Activated CD4-positive, alpha-beta T cell treated with anti-CD3 and anti-CD28 coated beads, Interleukin-2, amount 50 U/mL, for 4 hours (primary cell): Measurements from ENCODE around the gene NTNG2.

ENCODE experiments used
- DNase-seq, 2 experiments: peaks; one replicate each; pipeline ENCODE4 v3.0.0-alpha.2; 2020

The NTNG2 gene

DNA sequence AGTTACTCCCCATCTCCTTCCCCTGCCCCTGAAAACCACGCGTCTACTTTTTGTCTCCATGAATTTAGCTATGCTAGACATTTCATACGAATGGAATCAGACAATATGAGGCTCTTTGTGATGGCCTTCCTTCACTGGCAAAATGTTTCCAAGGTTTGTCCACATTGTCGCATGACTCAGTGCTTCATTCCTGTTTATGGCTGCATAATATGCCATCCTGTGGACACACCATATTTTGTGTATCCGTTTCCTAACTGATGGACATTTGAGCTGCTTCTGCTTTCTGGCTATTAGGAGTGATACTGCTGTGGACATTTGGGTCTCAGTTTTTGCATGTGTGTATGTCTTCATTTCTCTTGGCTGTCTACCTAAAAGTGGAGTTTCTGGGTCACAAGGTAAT lies 14.5 kb downstream of the NTNG2 start:
- DNase-seq = no peak

DNA sequence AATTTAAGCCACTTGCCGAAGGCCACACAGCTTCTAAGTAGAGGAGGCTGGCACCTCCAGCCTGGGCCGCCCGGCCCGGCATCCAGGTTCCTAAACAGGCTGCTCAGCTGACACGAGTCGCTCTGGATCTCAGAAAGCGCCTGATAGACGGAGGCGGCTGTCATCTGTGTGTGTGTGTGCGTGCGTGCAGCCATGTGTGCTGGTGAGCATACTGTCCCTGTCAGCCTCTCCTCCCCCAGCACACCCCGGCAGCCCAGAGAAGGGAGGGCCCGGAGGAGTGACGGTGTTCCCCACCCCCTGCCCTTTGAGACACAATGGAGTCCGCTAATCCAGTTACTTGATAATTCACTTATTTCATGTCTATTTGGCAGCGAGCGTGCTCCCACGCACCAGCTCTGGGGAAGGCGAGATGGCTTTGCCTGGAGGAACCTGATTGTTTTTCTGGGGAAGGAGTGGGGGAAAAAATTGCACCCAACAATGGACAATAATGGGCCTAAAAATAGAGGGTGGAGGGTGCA lies 20.0 kb downstream of the NTNG2 start:
- DNase-seq = no peak

DNA sequence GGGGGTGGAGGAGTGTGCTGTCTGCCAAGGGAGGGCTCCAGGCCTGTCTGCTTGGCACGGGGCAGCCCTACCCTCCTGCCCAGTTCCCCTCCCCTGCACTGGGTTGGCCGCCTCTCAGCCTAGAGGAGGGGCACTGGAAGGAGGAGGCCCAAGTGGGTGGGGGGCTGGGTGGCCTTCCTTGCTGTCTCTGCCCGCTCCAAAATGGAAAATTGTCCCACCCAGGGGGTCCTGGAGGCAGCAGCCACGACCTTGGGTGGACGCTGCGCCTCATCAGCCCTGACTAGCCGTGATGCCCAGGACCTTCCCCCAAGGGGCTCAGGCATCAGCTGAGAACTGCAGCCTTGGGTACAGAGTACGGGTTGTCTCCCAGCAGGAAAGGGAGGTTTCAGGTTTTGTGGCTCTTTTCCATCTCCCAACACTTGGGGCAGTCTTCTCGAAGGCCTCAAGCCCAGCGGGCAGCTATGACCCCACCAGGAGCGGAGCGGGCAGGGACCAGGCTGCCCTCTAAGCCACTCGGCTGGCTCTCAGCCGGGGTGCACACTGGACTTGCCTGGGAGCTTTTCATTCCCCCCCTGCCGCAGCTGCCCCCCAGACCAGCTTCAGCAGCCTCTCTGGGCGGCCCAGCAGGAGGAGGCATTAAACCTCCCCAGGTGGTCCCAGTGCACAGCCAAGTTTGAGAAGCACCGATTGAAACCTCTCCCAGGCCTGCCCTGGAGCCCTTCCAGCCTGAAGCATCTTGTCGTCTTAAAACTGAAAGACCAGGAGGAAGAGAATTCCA lies 20.6 kb downstream of the NTNG2 start:
- DNase-seq = no peak

DNA sequence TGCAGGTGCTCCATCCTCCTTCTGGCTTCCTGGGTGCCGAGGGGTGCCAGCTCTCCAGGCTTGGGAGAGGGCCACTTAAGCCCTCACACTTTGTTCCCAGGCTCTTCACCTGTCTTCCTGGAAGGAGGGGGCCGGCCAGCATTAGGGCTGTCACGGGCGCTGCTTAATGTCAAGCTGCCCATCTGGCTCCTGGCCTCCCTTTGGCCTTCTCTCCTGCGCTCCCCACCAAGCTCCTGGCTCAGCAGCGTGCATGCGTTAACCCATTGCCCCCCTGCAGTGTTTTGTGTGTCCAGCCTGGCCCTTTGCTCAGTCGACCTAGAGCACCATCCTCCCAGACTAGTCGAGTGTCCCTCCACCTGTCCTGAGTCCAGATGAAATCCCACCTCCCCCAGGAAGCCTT lies 21.3 kb downstream of the NTNG2 start:
- no peak for DNase-seq

DNA sequence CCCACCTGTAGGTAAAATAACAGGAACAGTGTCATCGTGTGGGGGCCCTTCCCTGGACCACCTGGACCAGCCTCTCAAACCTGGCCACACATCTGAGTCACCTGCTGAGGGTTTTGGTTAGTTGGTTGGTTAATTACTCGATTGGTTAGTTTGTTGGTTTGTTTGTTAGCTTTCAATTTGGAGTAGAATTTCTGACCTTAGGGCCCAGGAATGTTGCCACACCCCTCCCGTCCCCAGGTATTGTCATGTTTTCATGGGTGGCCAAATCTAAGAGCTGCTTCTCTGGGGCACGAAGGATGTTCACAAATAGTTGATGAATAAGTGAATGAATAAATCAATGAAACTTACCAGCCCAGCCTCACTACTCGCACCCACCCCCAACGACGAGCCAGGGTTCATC lies 21.9 kb downstream of the NTNG2 start:
- DNase-seq = no peak

DNA sequence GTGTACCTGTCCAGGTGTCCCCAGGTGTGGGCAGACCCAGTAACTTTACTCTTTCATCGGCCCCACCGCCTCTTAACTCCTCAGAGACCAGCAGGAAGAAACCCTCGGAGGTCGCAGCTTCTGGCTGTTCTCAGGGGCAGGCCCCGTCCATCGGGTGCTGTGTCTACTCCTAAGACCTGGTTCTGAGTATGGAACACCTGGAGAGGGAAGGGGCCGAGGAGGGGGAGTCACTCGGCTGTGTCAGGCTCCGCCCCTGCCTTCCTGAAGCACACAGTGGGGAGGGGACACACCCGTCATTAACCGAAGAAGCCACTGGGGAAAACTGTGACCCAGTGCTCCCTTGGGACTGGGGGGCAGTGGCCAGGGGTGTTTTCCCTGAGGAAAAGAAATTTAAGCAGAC lies 22.3 kb downstream of the NTNG2 start:
- no peak for DNase-seq

DNA sequence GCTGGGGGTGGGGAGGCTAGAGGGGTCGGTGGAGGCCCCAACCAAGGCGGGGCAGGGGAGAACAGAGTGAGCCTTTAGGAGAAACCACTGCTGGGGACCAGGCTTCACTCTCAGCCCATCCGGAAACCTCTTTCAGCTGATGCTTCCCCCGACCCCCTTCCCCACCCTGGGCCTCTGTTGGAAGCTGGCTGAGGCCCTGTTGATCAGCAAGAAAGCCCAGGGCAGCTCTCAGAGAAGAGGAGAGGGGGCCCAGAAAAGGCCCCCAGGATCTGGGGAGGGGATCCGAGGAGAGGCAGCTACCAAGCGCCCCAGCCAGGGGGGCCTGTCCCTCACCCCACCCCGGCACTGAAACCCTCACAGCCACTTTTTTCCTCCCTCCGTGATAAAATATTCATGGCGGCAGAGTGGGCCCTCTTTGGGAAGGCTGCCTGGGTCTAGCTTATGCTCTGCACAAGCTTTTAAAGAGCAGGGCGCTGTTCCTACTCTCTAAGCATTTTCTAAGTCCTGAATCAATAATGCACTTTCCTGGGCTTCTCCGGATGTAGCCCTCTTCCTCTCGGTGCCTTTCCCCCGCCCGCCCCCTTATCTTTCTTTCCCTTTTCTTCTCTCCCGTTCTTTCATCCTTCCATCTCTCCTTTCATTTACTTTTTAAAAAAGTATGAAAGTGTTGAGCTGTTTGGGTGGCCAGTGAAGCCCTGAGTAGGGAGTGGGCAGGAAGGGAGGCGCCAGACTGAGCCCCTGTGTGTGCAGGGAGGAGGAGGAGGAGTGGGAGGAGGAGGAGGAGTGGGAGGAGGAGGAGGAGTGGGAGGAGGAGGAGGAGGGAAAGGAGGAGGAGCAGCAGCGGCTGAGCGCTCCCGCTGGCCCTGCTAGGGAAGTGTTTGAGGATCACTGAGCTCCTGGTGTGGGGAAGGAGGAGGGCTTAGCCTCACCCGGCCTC lies 23.5 kb downstream of the NTNG2 start:
- DNase-seq = no peak

DNA sequence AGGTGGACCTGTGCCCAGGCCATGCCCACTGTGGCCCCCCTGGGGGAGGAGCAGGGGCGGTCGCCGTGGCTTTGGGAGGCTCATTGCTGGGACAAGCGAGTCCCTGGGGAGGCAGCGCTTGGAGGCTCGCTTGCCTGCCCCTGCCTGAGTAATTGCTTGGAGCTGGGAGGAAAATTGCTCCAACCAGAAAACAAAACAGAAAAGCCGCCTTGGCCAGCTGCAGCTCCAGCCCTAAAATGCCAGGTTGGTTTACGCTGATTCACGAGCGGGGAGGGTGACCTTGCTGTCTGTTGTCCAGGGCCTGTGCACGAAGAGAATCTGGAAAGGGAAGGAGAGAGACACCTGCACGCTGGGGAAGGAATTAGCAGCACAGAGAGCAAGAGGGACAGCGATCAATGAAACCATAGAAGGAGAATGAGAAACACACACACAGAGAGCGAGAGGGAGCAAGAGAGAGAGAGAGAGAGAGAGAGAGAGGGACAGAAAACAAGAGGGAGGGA lies 25.3 kb downstream of the NTNG2 start:
- DNase-seq = no peak

DNA sequence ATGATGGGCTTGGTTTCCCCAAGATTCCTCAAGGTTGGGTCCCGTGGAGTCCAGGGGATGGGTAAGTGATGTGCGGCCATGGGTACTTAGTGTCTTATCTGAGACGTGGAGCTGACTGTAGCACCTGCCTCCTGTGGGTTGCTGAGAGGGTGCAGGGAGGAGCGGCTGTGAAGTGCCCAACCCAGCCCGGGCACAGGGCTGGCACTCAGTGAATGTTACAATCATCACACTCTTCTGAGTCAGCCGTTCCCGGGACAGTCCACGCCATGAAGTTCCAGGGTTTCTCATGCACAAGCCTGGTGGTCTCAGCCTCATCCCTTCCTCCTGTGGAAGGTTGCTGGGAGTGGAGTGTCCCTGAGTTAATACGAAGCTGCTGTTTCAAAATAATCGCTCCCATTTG lies 29.1 kb downstream of the NTNG2 start:
- no peak for DNase-seq

DNA sequence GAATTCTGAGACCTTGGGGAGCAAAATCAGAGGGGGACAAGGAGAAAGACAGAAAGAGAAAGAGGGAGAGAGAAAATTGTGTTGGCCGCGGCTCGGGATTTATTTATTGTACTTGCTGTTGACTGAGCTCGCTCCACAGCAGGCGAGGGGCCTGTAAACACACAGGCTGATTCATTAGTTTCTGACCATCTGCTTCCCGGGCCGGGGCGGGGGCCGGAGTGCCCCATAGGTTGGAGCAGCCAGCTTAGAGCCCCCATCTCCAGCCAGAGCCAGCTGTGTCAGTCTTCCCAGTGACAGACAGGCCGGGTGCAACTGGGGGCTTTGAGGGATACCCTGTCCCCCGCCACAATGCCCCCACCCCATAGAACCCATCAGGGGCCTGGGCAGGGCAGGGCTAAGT lies 30.9 kb downstream of the NTNG2 start:
- no peak for DNase-seq

DNA sequence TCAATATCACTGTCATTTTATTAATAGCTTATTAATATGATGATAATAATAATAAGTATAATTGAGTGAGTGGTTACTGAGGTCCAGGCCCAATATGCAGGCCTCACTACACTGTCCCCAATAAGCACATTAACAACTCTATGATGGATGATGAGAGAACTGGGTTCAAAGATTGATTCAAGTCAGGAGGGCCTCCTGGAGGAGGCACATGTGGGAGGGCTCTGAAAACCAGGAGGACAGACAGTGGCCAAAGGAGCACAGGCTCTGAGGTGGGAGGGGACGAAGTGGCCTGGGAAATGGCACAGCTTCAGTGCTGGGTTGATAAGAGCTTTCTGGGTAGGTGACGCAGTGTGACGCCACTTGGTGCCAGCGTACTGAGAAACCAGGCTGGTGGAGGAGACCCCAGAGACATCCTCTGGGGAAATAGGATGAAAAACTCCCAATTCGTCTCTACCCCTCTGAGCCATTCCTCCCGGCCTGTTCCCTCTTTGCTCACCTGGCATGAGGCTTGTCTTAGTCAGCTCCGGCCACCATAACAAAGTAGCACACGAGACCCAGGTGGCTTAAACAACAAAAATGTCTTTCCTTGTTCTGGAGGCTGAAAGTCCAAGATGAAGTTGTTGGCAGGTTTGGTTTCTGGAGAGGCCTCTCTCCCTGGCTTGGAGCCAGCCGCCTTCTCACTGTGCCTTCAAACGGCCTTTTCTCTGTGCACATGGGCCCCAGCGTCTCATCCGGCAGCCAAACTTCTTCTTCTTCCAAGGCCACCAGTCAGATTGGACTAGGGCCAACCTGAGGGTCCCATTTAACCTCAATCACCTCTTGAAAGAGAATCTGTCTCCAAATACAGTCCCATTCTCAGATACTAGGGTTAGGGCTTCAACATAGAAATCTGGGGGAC lies 31.6 kb downstream of the NTNG2 start:
- DNase-seq = no peak

DNA sequence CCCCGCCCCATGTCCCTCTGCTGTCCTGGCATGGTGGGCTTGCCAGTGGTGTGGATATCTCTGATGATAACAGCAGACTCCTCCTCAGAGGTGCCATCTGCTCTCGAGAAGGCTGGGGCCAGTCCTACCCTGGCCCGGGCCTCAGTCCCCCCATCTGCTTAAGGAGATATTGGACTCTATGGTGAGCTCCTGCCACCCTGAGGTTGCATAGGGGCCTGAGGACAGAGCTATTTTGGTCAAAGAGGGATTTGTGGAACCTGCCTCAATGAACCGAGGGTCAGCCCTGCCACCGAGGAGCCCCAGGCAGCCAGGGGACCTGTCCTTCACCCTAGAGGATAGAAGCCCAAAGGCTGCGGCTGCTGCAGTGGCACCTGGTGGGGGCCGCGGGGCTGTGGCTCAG lies 32.6 kb downstream of the NTNG2 start:
- DNase-seq = no peak

DNA sequence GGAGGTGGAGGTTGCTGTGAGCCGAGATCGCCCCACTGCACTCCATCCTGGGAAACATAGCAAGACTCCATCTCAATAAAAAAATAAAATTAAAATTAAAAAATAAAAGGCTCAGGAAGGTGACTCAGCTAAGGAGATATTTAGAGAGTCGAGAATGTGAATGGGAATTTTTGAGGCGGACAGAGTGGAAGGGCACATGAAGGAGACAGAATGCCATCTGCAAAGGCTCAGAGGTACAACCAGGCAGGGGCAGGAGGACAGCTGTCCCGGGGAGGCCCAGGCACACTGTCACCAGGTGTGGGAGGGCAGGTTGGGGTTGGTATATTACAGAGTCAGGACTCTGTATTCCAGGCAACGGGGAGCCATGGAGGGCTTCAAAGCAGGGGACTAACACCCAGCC lies 35.5 kb downstream of the NTNG2 start:
- no peak for DNase-seq

DNA sequence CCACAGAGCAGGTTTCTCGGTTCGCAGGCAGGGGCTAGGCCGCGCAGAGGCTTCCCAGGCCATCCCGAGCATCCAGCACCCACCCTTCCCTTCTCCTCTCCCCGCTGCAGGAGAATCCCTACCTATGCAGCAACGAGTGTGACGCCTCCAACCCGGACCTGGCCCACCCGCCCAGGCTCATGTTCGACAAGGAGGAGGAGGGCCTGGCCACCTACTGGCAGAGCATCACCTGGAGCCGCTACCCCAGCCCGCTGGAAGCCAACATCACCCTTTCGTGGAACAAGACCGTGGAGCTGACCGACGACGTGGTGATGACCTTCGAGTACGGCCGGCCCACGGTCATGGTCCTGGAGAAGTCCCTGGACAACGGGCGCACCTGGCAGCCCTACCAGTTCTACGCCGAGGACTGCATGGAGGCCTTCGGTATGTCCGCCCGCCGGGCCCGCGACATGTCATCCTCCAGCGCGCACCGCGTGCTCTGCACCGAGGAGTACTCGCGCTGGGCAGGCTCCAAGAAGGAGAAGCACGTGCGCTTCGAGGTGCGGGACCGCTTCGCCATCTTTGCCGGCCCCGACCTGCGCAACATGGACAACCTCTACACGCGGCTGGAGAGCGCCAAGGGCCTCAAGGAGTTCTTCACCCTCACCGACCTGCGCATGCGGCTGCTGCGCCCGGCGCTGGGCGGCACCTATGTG lies 36.1 kb downstream of the NTNG2 start:
- DNase-seq = no peak

DNA sequence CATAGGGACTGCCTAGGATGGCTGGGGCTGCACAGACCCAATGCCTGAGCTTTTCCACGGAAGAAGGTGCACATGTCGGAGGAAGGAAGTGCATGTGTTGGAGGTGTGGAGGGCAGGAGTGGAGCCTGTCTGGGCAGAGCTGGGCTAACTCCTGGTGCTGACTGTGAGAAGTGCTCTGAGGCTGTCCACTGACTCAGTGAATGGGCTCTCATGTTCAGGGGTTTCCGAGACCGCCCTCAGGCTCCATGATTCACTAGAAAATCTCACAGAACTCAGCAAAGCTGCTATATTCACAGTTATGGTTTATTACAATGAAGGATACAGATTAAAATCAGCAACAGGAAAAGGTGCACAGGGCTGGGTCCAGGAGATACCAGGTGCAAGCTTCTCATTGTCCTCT lies 37.2 kb downstream of the NTNG2 start:
- no peak for DNase-seq

DNA sequence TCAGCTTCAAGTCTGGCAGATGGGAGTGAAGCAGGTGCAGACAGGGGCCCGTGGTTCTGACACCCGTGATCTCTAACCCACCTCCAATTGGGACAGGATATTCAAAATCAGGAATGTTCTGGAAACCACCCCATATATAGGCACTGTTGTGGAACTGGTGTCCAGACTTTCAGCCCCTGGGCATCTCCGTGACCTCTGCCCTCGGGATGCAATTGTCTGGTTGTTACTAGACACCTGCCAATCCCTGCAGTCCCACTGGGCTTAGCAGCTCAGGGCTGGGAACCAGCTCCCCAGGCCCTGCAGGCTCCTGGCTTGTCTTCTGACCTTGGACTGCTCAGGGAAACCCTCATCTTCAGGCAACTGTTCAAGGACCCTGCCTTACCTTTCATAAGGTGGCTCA lies 38.8 kb downstream of the NTNG2 start:
- DNase-seq = no peak

DNA sequence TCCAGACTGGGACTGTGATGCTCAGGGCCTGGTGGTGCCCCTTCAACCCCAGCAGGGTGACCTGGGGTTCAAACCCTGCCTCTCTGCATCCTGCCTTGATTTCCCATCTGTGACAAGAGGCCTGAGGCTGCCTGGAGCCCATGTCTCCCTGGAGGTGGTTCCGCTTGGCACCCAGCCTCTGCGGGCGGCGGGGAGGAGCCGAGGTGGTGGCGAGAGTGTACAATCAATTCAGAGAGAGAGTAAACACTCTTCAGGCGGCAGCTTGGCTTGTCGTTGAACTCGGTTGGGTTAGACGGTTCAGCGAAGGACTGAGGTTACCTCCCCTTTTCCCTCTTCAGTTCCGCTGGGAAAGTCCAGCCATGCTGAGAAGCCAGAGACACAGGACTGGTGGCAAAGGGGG lies 39.3 kb downstream of the NTNG2 start:
- no peak for DNase-seq

DNA sequence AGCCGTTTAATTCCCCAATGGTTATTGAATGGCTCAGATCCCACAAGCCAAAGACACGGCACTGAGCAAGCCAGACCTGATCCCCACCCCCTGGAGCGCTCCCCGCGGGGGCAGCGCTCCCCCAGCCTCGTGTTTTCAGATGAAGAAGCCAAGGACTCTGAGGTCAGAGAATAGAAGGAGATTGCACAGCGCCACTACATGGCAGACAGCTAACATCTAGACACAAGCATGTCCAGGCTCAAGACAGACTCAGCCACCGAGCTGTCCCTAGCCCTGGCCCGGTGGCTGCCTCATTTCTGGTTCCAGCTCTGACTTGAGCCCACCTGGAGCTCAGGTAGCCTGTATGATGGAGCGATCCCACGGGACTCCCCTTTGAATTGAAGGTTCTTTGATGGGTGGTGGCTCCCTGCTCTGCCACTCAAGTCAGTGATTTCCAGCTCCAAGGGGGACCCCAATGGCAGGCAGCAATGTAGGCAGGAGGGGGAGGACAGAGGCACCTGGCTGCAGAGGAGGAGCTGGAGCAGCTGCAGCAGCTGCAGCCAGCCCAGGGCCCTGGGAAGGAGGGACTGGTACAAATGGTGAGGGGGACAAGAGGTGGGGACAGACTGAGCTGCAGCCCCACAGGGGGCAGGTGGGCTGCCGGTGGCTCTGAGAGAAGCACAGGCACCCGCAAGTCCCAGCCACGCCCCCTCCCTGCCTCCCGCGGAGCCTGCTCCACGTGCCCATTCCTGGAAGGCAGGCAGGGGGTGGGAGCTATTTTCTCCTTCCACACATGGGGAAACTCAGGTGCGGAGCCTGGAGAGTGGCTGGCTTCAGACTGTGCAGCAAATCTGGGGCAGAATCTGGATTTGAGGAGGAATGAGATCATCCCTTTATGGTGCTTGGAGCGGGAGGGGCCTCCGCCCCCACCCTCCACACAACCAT lies 40.2 kb downstream of the NTNG2 start:
- no peak for DNase-seq

DNA sequence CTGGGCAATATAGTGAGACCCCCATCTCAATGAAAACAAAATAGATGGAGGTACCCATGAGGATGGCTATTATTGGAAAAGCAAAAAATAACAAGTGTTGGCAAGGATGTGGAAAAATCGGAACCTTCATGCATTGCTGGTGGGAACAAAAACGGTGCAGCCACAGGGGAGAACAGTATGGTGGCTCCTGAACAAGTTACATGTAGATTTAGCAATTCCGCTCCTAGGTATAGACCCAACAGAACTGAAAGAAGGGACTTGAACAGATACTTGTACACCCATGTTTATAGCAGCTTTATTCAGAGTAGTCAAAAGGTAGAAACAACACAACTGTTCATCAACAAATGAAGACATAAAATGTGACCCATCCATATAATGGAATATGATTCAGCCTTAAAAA lies 43.0 kb downstream of the NTNG2 start:
- no peak for DNase-seq

DNA sequence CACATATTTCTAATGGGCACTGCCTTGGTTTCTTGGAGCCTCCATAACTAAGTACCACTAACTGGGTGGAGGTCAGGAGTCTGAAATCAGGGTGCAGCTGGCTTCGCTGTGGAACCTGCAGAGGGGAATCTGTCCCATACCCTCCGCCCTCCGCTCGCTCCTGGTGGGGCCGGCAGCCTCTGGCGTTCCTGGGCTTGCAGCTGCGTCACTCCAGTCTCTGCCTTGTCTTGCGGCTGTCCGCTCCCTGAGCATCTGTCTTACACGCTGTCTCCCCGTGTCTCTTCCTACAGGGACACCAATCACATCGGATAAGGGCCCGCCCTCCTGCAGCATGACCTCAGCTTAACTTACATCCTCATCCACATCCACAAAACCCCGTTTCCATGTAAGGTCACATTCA lies 45.4 kb downstream of the NTNG2 start:
- no peak for DNase-seq
